Measurements from ENCODE around the gene SPIB.

Gene SPIB

GRCh38 chr19:50475736-50476223 is 57.0 kb downstream of the SPIB start:
- no peak for DNase-seq

- DNase-seq = peak; percentile 94
Observed at GRCh38 chr19:50476224-50476906, 57.6 kb downstream of the SPIB start, which contains the start of the genes EMC10 and GARIN5A. Gene EMC10, plus strand, starts transcription at chr19:50476507. Its CDS starts 38 bp downstream, at chr19:50476545. Gene GARIN5A, minus strand, starts transcription at chr19:50476848. Its CDS starts 460 bp downstream, at chr19:50476388.

GRCh38 chr19:50476907-50477238 is 58.1 kb downstream of the SPIB start:
- no peak for DNase-seq

GRCh38 chr19:50477751-50478515 is 59.2 kb downstream of the SPIB start:
- DNase-seq = no peak

- DNase-seq = no peak
Observed at GRCh38 chr19:50478901-50479715, 60.4 kb downstream of the SPIB start.

- no peak for DNase-seq
Observed at GRCh38 chr19:50479761-50480251, 61.1 kb downstream of the SPIB start.

GRCh38 chr19:50480281-50481111 is 61.8 kb downstream of the SPIB start:
- no peak for DNase-seq
